K562 (cell line): ENCODE data around the gene PI4K2A. TPM values are rescaled to one million over a fixed set of nuclear protein-coding genes. Genes with fewer than 3 reads are reported as not detected.

Source experiments
- CCNT2 ChIP-seq: IDR thresholded peaks from 2 replicates; pipeline ENCODE4 v1.6.1; 2011; ENCODE audit warnings: borderline replicate concordance, low read depth, mild to moderate bottlenecking, moderate library complexity, mixed read lengths, low read length; ENCODE audit not compliant: insufficient read length; ENCODE audit errors: extremely low read depth
- CSDE1 ChIP-seq, 2 experiments: fragments of 450-650 bp; IDR thresholded peaks; 2 replicates each; pipeline ENCODE4 v1.6.1; 2016; ENCODE audit warnings: mild to moderate bottlenecking in 1 of 2
- HCFC1 ChIP-seq: IDR thresholded peaks from 2 replicates; pipeline ENCODE4 v1.6.1; 2012; ENCODE audit warnings: low read depth, low read length, improper control_type of control experiment
- HNRNPK ChIP-seq: fragments of 200-400 bp; formaldehyde crosslinking; IDR thresholded peaks from one replicate; pipeline ENCODE4 v1.6.1; 2018; ENCODE audit warnings: mild to moderate bottlenecking, low read depth, low read length; ENCODE audit not compliant: poor library complexity, severe bottlenecking
- KDM4B ChIP-seq, 2 experiments: fragments of 450-650 bp in 1 of 2; sonication (generic) in 1 of 2; IDR thresholded peaks; 2 replicates each; pipeline ENCODE4 v1.6.1; 2016 to 2017; ENCODE audit warnings: borderline replicate concordance in 2 of 2, antibody characterized with exemption in 1 of 2, low read depth in 1 of 2, mild to moderate bottlenecking in 1 of 2
- MEF2A ChIP-seq: IDR thresholded peaks from 2 replicates; pipeline ENCODE4 v1.6.1; 2011; ENCODE audit warnings: low read depth, mild to moderate bottlenecking, low read length, moderate library complexity; ENCODE audit not compliant: control insufficient read depth
- MTA1 ChIP-seq: fragments of 450-650 bp; IDR thresholded peaks from 2 replicates; pipeline ENCODE4 v1.6.1; 2017; ENCODE audit warnings: borderline replicate concordance
- ZNF174 ChIP-seq: fragments of 250-450 bp; sonication (Bioruptor Pico); IDR thresholded peaks from 2 replicates; pipeline ENCODE4 v1.4.0; 2020; ENCODE audit warnings: mild to moderate bottlenecking
- ZNF384 ChIP-seq: IDR thresholded peaks from 2 replicates; pipeline ENCODE4 v1.6.1; 2012; ENCODE audit warnings: low read depth, low read length, improper control_type of control experiment
- polyA plus RNA-seq, 8 experiments: library from polyadenylated mRNA; depleted of rRNA in 4 of 8; stranded (reverse) in 5 of 8; unstranded in 3 of 8; fragments of >200 nt; fragmentation: Nextera tagmentation in 2 of 8; fragmentation: Illumina TruSeq in 1 of 8; extraction: Ambion mirVana in 2 of 8; extraction: Trizol in 1 of 8; gene quantifications; 2 replicates each; pipeline versions ENCODE4 v1.2.1 to v1.2.3, GENCODE V29; 2011 to 2014; ENCODE audit warnings: inconsistent platforms in 1 of 8, missing spikeins in 1 of 8
- total RNA-seq, 7 experiments: library from RNA; depleted of rRNA in 6 of 7; stranded (reverse); fragments of >200 nt in 6 of 7; fragmentation: Illumina TruSeq in 2 of 7; extraction: Trizol in 2 of 7; gene quantifications; 2 replicates each; pipeline versions ENCODE4 v1.2.1 to v1.2.3, GENCODE V29; 2011 to 2021; ENCODE audit warnings: low replicate concordance in 1 of 7
- TF ChIP-seq, protein P1 (sequence below), 2 experiments: fragments of 450-650 bp; formaldehyde crosslinking in 1 of 2; IDR thresholded peaks; 2 replicates each; pipeline versions ENCODE4 v1.4.0 to v1.6.1; 2014 to 2020; ENCODE audit warnings: mild to moderate bottlenecking in 2 of 2, borderline replicate concordance in 1 of 2, low read depth in 1 of 2
- TF ChIP-seq, protein P2 (sequence below): fragments of 450-650 bp; IDR thresholded peaks from 2 replicates; pipeline ENCODE4 v1.7.1; 2018; ENCODE audit warnings: mild to moderate bottlenecking, low read depth; ENCODE audit not compliant: partially characterized antibody
- TF ChIP-seq, protein P3 (sequence below): IDR thresholded peaks from 2 replicates; pipeline ENCODE4 v1.6.1; 2011; ENCODE audit not compliant: insufficient read length; ENCODE audit errors: extremely low read depth
- TF ChIP-seq, protein P4 (sequence below): fragments of 250-450 bp; sonication (Bioruptor Pico); IDR thresholded peaks from 2 replicates; pipeline ENCODE4 v1.4.0; 2020

Gene PI4K2A
- total and polyA plus RNA-seq, 9 of the 15 experiments (the other 6 are each of a cell fraction or from before 2014, with no cell fraction given): 4.4 to 28.4 (median 16.5) TPM

DNA sequence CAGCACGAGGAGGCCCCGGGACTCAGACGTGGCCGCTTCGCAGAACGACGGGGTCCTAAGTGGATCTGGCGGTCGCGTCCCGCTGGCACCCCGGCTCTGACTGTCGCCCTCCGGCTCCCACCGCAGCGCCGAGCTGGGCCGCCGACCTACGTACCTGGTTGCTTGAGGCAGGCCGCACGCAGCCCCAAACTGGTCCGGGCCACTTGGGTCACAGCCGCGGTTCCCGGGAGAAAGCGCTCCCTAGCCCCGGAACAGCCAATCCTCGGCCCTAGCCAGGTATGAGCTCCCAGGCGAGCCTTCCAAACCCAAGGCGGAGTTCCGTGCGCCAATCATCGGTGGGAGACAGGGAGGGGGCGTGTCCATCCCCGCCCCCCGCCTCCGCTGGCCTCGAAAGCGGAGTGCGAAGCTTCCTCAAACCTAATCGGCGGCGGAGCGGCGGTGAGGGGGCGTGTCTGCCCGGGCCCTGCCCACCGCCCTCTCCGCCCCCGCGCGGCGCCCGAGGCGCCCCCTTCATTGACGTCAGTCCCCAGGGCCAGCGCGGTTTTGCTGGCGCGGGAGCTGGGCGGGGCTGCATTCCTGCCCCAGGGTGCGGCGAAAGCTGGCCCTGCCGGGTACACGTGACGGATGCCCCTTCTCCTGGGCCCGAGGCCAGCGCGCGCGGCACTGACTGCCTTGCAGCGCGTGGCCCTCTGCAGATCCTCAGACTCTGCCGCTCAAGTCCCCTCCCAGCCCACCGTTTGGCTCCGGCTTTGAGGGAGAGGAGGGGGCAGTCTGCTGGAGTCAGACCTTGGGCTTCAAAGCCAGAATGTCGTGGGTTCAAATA, 46.7 kb downstream of the PI4K2A start, which contains the start of gene AVPI1 (continued):
- TF ChIP-seq, protein P1, sequence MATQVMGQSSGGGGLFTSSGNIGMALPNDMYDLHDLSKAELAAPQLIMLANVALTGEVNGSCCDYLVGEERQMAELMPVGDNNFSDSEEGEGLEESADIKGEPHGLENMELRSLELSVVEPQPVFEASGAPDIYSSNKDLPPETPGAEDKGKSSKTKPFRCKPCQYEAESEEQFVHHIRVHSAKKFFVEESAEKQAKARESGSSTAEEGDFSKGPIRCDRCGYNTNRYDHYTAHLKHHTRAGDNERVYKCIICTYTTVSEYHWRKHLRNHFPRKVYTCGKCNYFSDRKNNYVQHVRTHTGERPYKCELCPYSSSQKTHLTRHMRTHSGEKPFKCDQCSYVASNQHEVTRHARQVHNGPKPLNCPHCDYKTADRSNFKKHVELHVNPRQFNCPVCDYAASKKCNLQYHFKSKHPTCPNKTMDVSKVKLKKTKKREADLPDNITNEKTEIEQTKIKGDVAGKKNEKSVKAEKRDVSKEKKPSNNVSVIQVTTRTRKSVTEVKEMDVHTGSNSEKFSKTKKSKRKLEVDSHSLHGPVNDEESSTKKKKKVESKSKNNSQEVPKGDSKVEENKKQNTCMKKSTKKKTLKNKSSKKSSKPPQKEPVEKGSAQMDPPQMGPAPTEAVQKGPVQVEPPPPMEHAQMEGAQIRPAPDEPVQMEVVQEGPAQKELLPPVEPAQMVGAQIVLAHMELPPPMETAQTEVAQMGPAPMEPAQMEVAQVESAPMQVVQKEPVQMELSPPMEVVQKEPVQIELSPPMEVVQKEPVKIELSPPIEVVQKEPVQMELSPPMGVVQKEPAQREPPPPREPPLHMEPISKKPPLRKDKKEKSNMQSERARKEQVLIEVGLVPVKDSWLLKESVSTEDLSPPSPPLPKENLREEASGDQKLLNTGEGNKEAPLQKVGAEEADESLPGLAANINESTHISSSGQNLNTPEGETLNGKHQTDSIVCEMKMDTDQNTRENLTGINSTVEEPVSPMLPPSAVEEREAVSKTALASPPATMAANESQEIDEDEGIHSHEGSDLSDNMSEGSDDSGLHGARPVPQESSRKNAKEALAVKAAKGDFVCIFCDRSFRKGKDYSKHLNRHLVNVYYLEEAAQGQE (IDR thresholded peaks at IDR 0.05; ENCODE audit: borderline replicate concordance): peak; percentile 81
- TF ChIP-seq, protein P1 (CRISPR knock-in tag; IDR thresholded peaks at IDR 0.05; ENCODE audit: low read depth): peak; percentile 49; the same call in 1 of the 2 replicates
- TF ChIP-seq HCFC1 (peak; percentile 57; the same call in 1 of the 2 replicates), ZNF384 (no peak), CCNT2 (peak; percentile 91), HNRNPK (no peak), CSDE1 (IDR thresholded peaks at IDR 0.05) (no peak), KDM4B (IDR thresholded peaks at IDR 0.05; ENCODE audit: borderline replicate concordance in 2 of 2, low read depth in 1 of 2) (peak in 1 of 2 experiments; percentile 76; a peak in 1 of 4 replicates), ZNF174 (CRISPR knock-in tag) (no peak), MEF2A (no peak), MTA1 (peak; percentile 86)
- TF ChIP-seq, protein P2, sequence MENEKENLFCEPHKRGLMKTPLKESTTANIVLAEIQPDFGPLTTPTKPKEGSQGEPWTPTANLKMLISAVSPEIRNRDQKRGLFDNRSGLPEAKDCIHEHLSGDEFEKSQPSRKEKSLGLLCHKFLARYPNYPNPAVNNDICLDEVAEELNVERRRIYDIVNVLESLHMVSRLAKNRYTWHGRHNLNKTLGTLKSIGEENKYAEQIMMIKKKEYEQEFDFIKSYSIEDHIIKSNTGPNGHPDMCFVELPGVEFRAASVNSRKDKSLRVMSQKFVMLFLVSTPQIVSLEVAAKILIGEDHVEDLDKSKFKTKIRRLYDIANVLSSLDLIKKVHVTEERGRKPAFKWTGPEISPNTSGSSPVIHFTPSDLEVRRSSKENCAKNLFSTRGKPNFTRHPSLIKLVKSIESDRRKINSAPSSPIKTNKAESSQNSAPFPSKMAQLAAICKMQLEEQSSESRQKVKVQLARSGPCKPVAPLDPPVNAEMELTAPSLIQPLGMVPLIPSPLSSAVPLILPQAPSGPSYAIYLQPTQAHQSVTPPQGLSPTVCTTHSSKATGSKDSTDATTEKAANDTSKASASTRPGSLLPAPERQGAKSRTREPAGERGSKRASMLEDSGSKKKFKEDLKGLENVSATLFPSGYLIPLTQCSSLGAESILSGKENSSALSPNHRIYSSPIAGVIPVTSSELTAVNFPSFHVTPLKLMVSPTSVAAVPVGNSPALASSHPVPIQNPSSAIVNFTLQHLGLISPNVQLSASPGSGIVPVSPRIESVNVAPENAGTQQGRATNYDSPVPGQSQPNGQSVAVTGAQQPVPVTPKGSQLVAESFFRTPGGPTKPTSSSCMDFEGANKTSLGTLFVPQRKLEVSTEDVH: no peak
- TF ChIP-seq, protein P3, sequence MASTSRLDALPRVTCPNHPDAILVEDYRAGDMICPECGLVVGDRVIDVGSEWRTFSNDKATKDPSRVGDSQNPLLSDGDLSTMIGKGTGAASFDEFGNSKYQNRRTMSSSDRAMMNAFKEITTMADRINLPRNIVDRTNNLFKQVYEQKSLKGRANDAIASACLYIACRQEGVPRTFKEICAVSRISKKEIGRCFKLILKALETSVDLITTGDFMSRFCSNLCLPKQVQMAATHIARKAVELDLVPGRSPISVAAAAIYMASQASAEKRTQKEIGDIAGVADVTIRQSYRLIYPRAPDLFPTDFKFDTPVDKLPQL: no peak
- TF ChIP-seq, protein P4, sequence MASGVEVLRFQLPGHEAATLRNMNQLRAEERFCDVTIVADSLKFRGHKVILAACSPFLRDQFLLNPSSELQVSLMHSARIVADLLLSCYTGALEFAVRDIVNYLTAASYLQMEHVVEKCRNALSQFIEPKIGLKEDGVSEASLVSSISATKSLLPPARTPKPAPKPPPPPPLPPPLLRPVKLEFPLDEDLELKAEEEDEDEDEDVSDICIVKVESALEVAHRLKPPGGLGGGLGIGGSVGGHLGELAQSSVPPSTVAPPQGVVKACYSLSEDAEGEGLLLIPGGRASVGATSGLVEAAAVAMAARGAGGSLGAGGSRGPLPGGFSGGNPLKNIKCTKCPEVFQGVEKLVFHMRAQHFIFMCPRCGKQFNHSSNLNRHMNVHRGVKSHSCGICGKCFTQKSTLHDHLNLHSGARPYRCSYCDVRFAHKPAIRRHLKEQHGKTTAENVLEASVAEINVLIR (CRISPR knock-in tag): peak; percentile 80
